ENCODE measurements around the gene ATF4. TPM values are rescaled to one million over a fixed set of nuclear protein-coding genes. Genes with fewer than 3 reads are reported as not detected.

ATF4 gene
- total RNA-seq, 2 donors from 2014 or later = 256 to 277 TPM

DNA sequence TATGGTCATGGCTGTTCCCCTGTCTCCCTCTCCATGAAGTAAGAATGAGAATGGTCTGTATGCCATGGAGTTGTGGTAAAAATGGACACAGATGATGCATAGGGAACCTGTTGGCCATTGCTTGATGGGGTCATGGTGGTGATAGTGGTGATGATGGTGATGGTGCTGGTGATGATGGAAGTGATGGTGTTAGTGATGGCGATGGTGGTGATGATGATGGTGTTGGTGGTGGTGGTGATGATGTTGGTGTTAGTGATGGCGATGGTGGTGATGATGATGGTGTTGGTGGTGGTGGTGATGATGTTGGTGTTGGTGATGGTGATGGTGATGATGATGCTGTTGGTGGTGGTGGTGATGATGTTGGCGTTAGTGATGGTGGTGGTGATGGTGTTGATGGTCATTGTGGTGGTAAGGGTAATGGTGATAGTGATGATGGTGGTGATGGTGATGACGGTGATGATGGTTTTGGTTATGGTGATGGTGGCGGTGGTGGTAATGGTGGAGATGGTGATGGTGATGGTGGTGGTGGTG is 45.1 kb downstream of the ATF4 start:
- intact Hi-C loops (cut with DNase I, micrococcal nuclease) = no loop called here
- no peak for DNase-seq
- no peak for ATAC-seq

DNA sequence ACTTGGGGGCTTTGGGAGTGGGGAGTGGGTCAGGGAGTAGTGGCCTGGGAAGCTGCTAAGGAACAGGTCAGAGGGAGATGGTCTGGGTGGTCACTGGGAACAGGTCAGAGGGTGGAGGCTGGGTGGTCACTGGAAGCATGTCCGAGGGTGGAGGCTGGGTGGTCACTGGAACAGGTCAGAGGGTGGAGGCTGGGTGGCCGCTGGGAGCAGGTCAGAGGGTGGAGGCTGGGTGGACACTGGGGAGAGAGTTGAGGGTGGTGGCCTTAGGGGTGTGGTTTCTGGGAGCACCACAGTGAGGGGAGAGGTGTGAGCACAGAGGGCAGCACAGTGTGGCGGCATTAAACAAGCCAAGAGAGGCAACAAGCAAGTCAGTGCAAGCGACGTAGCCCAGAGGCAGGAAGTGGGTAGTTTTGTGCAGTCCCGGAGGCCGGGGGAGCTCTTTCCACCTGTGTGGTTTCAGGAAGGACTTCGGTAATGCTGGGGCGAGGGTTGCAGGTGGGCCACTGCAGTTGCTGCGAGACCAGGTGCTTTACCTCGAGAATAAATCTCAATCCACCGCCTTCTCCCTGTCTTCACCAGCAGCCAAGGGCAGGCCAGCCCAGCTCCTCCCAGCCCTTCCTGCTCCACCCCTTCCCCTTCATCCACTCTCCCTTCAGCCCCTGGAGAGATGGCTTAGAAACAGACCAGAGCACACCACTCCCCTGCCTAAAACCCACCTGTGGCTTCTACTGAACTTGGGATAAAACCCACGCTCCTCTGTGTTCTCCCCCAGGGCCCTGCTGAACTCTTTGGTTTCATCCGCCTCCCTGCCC is 47.0 kb downstream of the ATF4 start:
- DNase-seq (peak in 1 of 2 donors; percentile 14), ATAC-seq (no peak)
- intact Hi-C loops (cut with DNase I, micrococcal nuclease) = no loop called here

DNA sequence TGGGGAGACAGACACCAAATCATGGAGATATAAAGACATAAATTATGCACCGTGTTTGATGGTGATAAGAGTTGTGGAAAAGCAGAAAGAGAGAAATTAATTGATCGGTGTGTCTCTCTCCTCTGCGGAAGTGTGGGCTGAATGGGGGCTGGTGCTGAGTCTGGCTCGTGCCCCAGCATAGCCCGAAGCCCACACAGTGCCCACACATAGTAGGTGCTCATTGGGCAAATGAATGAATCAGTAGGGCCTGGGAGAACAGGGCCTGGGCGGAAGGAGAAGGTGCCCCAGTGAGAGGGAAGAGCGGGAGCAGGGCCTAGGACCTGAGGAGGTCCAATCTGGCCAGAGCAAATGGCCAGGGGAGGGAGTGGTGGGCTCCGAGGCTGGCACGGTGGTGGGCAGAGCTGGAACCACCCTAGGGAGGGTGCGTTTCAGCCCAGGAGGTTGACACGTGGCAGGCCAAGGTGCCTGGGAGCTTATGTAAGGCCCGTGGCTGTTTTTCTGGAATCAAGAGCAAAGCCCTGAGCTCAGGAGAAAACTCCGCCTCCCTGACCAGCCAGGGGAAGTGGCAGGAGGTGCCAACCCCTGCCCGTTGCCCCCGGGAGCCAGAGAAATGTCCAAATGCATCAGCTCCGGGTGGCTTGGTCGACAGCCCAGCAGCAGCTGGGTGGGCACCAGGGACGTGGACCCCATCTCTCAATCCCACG is 48.1 kb downstream of the ATF4 start:
- no peak for DNase-seq
- intact Hi-C loops (cut with DNase I, micrococcal nuclease) = no loop called here
- ATAC-seq = no peak

DNA sequence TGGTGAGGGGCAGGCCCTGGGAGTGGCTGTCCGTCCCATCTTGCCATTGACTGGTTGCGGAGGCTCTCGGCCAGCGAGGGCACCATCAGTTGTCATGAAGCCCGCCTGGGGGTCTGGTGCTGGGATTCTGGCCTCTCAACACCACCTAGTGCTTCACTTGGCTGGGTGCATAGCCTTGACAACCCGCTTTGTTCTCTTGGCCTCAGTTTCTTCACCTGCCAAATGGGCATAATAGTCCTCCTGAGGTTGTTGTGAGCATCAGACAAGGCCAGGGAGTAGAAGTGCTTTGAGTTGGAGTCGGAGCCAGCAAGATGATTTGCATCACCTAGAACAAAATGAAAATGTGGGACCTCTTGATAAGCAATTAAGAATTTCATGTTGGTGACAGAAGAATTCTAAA is 48.7 kb downstream of the ATF4 start:
- DNase-seq (no peak), ATAC-seq (no peak)
- intact Hi-C loops (cut with DNase I, micrococcal nuclease) = no loop called here

DNA sequence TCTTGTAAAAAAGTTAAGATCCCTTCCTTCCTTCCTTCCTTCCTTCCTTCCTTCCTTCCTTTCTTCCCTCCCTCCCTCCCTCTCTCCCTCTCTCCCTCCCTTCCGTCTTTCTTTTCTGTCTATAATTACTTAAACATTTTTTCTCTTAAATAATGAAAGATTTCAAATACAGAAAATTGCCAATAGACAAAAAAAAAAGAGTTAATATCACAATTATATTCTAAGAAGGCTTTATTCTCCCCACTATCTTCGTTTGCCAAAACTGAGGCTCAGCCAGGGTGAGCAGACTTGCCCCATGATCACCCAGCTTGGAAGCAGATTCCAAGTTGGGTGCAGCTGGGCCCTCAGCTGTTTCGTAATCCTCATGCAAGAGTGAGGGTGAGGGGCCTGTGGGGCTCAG is 49.9 kb downstream of the ATF4 start:
- ATAC-seq = no peak
- no peak for DNase-seq
- intact Hi-C loops (cut with DNase I, micrococcal nuclease) = no loop called here

DNA sequence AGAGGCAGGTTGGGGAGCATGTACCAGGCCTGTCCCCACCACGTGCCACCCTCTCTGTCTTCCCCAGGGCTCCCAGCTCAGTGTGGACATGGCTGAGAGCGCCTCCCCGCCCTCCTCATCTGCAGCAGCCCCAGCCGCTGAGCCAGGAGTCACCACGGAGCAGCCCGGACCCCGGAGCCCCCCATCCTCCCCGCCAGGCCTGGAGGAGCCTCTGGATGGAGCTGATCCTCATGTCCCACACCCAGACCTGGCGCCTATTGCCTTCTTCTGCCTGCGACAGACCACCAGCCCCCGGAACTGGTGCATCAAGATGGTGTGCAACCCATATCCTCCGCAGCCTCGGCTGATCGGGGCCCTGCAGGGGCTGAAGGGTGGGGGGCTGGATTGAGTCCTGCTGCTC is 50.3 kb downstream of the ATF4 start, which contains the start of gene CACNA1I:
CACNA1I (plus strand) TSS at position 89 of the 400 bp plus-strand sequence; CDS start at position 89, 0 bp downstream.
- no peak for DNase-seq
- intact Hi-C loops (cut with DNase I, micrococcal nuclease) = no loop called here
- ATAC-seq = no peak

DNA sequence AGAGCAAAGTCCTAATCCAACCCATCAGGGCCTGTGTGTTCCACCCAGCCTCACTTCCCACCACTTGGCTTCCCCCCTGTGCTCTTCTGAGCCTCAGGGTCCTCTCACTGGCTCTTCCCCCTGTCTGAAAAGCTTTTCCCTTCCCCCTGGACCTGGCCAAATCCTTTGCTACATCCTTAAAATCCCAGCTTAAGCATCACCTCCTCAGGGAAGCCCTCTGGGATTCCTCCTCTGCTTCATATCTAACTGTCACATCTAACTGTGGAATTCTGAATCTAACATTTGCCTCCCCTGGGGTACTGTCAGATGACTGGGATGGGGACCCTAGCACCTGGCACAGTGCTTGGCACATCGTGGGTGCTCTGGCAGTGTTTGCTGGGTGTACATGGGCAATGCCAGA is 51.2 kb downstream of the ATF4 start:
- intact Hi-C loops (cut with DNase I, micrococcal nuclease) = no loop called here
- DNase-seq (no peak), ATAC-seq (no peak)

Other genes starting within 250 kb of the ATF4 start
- gene RPL3, start 200.9 kb upstream of the ATF4 start, total RNA-seq = 1,000 to 10,000 TPM; 1,637 to 1,665 TPM
- 1 to 10 TPM; 1.3 to 4.4 TPM for gene SYNGR1, start 170.6 kb upstream of the ATF4 start, total RNA-seq
- 10 to 100 TPM; 19.4 to 20.3 TPM for gene TAB1, start 120.8 kb upstream of the ATF4 start, total RNA-seq
- gene MGAT3, start 63.5 kb upstream of the ATF4 start, total RNA-seq = 10 to 100 TPM in 1 of 2 donors, 1 to 10 TPM in 1; 5.6 to 10.7 TPM
- 10 to 100 TPM; 33.1 to 36.3 TPM for gene MIEF1, start 18.3 kb upstream of the ATF4 start, total RNA-seq
- 10 to 100 TPM; 57.6 to 60.7 TPM for gene RPS19BP1, start 12.2 kb downstream of the ATF4 start, total RNA-seq
- under 1 TPM; 0.18 to 0.31 TPM for gene CACNA1I, start 50.2 kb downstream of the ATF4 start, total RNA-seq